Measurements from ENCODE around the gene CCDC24. TPM values are rescaled to one million over a fixed set of nuclear protein-coding genes. Genes with fewer than 3 reads are reported as not detected.

Gene CCDC24
- total and polyA plus RNA-seq, 2 donors (not counting 1 experiment from before 2014, with no cell fraction given): 0.94 to 3.5 TPM

- Histone ChIP-seq H3K4me2 (ENCODE audit: extremely low read depth, insufficient read depth, low read length) (no peak overlapping the region), H3K9me3 (ENCODE audit: control insufficient read depth, insufficient read depth, low read depth, low read length) (no peaks in the 10 kb centered on the region), H3K9ac (ENCODE audit: insufficient read depth, low read length) (no peak overlapping the region), H4K20me1 (ENCODE audit: control insufficient read depth, extremely low read depth, insufficient read depth, low read length) (no peaks in the 10 kb centered on the region), H3K4me3 (replicated peaks in 1 of 4; ENCODE audit: control extremely low read depth in 1 of 4, insufficient read depth in 1 of 4, low read depth in 3 of 4, low read length in 4 of 4) (peak overlapping the region in 2 of 4 experiments; percentile 0 to 6), H3K4me1 (ENCODE audit: control insufficient read depth, extremely low read depth, insufficient read depth, low read length) (peaks cover 10% of the 10 kb centered on the region), H3K79me2 (ENCODE audit: control insufficient read depth, insufficient read depth, low read length) (peaks cover 50% of the 10 kb centered on the region), H3K27me3 (ENCODE audit: control insufficient read depth, insufficient read depth, low read length) (no peaks in the 10 kb centered on the region), H3K27ac (ENCODE audit: insufficient read depth, low read length) (no peak overlapping the region), H2AFZ (ENCODE audit: low read length) (no peak overlapping the region), H3K36me3 (ENCODE audit: control insufficient read depth, insufficient read depth, low read length) (peaks cover 17% of the 10 kb centered on the region)
- no peak for TF ChIP-seq EZH2 (IDR thresholded peaks at IDR 0.05; ENCODE audit: low read length, missing control alignments)
- TF ChIP-seq CTCF (conservative IDR thresholded peaks at IDR 0.05 in 1 of 2, IDR thresholded peaks at IDR 0.05 in 1 of 2; ENCODE audit: low read depth in 1 of 2, low read length in 2 of 2): no peak
- DNase-seq (ENCODE audit: low read depth in 2 of 2): no peak
These were observed 13.8 kb upstream of the CCDC24 start for GRCh38 chr1:43977376-43978263.

- peaks cover 54% of the 10 kb centered on the region for H3K79me2 ChIP-seq (ENCODE audit: control insufficient read depth, insufficient read depth, low read length)
- no peak for TF ChIP-seq EZH2 (IDR thresholded peaks at IDR 0.05; ENCODE audit: low read length, missing control alignments)
- TF ChIP-seq CTCF (conservative IDR thresholded peaks at IDR 0.05 in 1 of 2, IDR thresholded peaks at IDR 0.05 in 1 of 2; ENCODE audit: low read depth in 1 of 2, low read length in 2 of 2): no peak
- peak overlapping the region in 2 of 4 experiments; percentile 58 to 65 for H3K4me3 ChIP-seq (replicated peaks in 1 of 4; ENCODE audit: control extremely low read depth in 1 of 4, insufficient read depth in 1 of 4, low read depth in 3 of 4, low read length in 4 of 4)
- H3K27ac ChIP-seq (ENCODE audit: insufficient read depth, low read length): no peak overlapping the region
- no peaks in the 10 kb centered on the region for H3K27me3 ChIP-seq (ENCODE audit: control insufficient read depth, insufficient read depth, low read length)
- no peaks in the 10 kb centered on the region for H4K20me1 ChIP-seq (ENCODE audit: control insufficient read depth, extremely low read depth, insufficient read depth, low read length)
- no peak for DNase-seq (ENCODE audit: low read depth in 2 of 2)
- H3K4me2 ChIP-seq (ENCODE audit: extremely low read depth, insufficient read depth, low read length): peak overlapping the region; percentile 83
- peaks cover 10% of the 10 kb centered on the region for H3K4me1 ChIP-seq (ENCODE audit: control insufficient read depth, extremely low read depth, insufficient read depth, low read length)
- H3K9ac ChIP-seq (ENCODE audit: insufficient read depth, low read length): no peak overlapping the region
- H3K9me3 ChIP-seq (ENCODE audit: control insufficient read depth, insufficient read depth, low read depth, low read length): no peaks in the 10 kb centered on the region
- peaks cover 17% of the 10 kb centered on the region for H3K36me3 ChIP-seq (ENCODE audit: control insufficient read depth, insufficient read depth, low read length)
- no peak overlapping the region for H2AFZ ChIP-seq (ENCODE audit: low read length)
These were observed 13.2 kb upstream of the CCDC24 start for GRCh38 chr1:43978264-43978550.

GRCh38 chr1:43978551-43979260 is 12.7 kb upstream of the CCDC24 start, which contains the start of gene B4GALT2:
Gene B4GALT2, plus strand, starts transcription at chr1:43979210. Its CDS starts 1,951 bp downstream, at chr1:43981161.
- Histone ChIP-seq H3K9ac (ENCODE audit: insufficient read depth, low read length) (peak within 1 kb of the TSS; percentile 72), H3K4me2 (ENCODE audit: extremely low read depth, insufficient read depth, low read length) (peak within 1 kb of the TSS; percentile 90), H3K36me3 (ENCODE audit: control insufficient read depth, insufficient read depth, low read length) (peaks cover 17% of the 10 kb centered on the region), H2AFZ (ENCODE audit: low read length) (peak within 1 kb of the TSS; percentile 47), H3K4me1 (ENCODE audit: control insufficient read depth, extremely low read depth, insufficient read depth, low read length) (peaks cover 10% of the 10 kb centered on the region), H4K20me1 (ENCODE audit: control insufficient read depth, extremely low read depth, insufficient read depth, low read length) (no peaks in the 10 kb centered on the region), H3K9me3 (ENCODE audit: control insufficient read depth, insufficient read depth, low read depth, low read length) (no peaks in the 10 kb centered on the region), H3K4me3 (replicated peaks in 1 of 4; ENCODE audit: control extremely low read depth in 1 of 4, insufficient read depth in 1 of 4, low read depth in 3 of 4, low read length in 4 of 4) (peak within 1 kb of the TSS; percentile 52 to 74 (median 68)), H3K27me3 (ENCODE audit: control insufficient read depth, insufficient read depth, low read length) (no peaks in the 10 kb centered on the region), H3K79me2 (ENCODE audit: control insufficient read depth, insufficient read depth, low read length) (peaks cover 54% of the 10 kb centered on the region), H3K27ac (ENCODE audit: insufficient read depth, low read length) (peak within 1 kb of the TSS; percentile 18)
- TF ChIP-seq CTCF (conservative IDR thresholded peaks at IDR 0.05 in 1 of 2, IDR thresholded peaks at IDR 0.05 in 1 of 2; ENCODE audit: low read depth in 1 of 2, low read length in 2 of 2) (no peak), EZH2 (IDR thresholded peaks at IDR 0.05; ENCODE audit: low read length, missing control alignments) (no peak)
- DNase-seq (ENCODE audit: low read depth in 2 of 2): peak in 1 of 2 donors; percentile 32
